HG02938 (cell line): Measurements from ENCODE around the gene PMEL.
"Not testable (repeated sequence)": the region's sequence is repeated elsewhere in the genome, so short reads cannot be mapped to it uniquely, and the experiment has no call there.

ENCODE experiments used
- ATAC-seq: cut with Tn5 transposase; IDR thresholded peaks from one replicate; pipeline ENCODE4 v1.9.1; 2021; ENCODE audit warnings: mild to moderate bottlenecking, moderate library complexity; ENCODE audit not compliant: unreplicated experiment

PMEL gene

DNA sequence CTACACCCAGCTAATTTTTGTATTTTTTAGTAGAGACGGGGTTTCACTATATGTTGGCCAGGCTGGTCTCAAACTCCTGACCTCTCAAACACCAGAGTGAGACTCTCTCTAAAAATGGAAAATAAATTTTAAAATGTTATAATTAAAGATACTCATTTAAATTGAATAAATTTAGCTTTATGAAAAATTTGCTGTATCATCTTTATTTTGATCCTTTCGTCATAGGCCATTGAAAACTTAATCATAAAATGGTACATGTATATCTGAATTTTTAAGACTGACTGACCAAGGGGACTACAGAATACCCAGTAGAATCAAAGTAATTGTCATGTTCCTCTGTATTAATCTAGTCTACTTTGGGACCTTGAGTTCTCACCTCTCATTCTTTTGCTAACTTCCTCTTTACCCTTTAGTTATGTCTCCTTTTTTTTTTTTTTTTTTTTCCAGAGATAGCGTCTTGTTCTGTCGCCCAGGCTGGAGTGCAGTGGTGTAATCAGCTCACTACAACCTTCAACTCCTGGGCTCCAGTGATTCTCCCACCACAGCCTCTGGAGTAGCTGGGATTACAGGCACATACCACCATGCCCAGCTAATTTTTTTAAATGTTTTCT, 17.5 kb upstream of the PMEL start:
- ATAC-seq = no peak

GRCh38 chr12:55982319-55982936, 16.6 kb upstream of the PMEL start:
- peak; percentile 79 for ATAC-seq

- not testable (repeated sequence) for ATAC-seq
Observed at GRCh38 chr12:55981882-55982281, 16.0 kb upstream of the PMEL start.

GRCh38 chr12:55979069-55979468, 13.2 kb upstream of the PMEL start:
- ATAC-seq = no peak

DNA sequence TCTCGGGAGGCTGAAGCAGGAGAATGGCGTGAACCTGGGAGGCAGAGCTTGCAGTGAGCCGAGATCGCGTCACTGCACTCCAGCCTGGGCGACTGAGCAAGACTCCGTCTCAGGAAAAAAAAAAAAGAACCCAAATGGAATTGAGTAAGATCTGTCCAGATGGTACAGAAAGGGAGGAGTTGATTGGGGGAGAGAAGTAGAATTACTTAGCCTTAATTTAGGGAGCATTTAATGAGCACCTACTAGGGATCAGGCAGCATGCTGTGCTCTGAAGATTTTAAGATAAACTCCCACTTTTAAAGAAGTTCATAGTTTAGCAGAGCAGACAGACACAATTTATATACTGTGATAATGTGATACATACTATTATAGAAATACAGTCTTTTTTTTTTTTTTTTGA, 12.6 kb upstream of the PMEL start:
- ATAC-seq = no peak

- peak; percentile 9 for ATAC-seq
Observed at GRCh38 chr12:55974308-55974730, 8.5 kb upstream of the PMEL start.

DNA sequence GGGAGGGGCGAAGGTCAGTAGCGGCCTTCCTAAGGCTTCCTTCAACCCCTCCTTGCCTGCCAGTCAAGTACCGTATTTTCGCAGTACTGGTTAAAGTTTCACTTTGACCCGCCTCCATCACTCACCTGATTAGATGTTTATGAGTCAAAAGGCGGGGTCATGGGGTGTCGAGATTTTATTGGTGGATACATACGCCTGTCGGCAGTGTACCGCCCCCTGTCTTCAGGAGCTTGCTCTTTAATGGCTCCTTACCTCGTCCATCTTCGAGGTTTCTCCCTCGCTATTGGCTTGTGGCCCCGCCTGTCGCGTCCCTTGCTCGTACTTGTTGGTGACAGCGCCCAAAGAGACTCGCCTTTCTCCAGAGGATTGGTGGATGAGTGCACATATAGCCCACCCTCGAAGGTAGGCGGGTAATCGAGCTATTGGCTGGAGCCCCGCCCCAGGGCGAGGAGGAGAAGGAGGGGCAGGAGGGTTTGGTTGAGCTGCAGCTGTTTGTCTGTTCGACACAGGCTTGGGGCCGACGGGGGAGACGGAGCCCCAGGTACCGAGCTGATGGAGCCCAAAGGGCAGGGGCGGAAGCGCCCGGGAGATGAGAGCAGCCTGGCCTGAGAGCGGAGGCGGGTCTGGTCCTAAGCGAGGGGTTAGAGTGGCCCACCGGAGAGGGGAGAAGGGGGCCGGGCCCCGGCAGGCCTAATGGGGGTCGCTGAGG, 7.9 kb upstream of the PMEL start, which contains the start of gene RAB5B:
Gene RAB5B, plus strand, starts transcription at position 480 of the 709 bp plus-strand sequence. CDS start 12,883 bp downstream, outside the sequence.
- peak; percentile 96 for ATAC-seq

DNA sequence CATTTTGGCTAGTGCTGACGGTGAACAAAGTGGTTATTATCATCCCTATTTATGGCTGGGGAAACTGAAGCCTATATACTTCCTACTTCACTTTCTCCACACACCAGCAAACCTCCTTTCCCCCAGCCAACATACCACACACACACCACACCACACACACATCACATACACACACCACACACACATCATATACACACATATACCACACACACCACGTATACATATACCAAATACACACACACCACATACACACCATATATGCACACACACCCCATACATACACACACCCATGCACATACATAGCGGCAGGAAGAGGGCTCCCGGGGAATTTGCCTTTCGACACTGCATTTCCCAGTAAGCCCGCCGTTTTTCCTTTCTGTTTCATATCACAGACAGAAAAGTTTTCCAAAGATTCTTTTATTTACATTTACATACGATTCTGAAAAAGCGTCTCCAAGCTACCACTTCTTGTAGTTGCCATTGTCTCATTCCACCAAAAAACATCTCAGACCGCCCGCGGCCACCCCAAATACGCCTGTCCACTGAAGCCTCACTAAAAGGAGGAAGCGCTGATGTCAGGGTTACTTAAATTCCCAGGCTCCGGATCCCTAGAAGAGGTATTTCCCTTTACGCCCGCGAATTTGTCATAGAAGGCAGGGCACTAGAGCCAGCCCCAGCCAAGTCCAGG, 7.2 kb upstream of the PMEL start:
- ATAC-seq = no peak

- no peak for ATAC-seq
Observed at GRCh38 chr12:55972456-55972855, 6.6 kb upstream of the PMEL start.

- no peak for ATAC-seq
Observed at GRCh38 chr12:55972042-55972441, 6.2 kb upstream of the PMEL start.

GRCh38 chr12:55970775-55971174, 4.9 kb upstream of the PMEL start:
- no peak for ATAC-seq

- no peak for ATAC-seq
Observed at GRCh38 chr12:55969356-55969755, 3.5 kb upstream of the PMEL start.

DNA sequence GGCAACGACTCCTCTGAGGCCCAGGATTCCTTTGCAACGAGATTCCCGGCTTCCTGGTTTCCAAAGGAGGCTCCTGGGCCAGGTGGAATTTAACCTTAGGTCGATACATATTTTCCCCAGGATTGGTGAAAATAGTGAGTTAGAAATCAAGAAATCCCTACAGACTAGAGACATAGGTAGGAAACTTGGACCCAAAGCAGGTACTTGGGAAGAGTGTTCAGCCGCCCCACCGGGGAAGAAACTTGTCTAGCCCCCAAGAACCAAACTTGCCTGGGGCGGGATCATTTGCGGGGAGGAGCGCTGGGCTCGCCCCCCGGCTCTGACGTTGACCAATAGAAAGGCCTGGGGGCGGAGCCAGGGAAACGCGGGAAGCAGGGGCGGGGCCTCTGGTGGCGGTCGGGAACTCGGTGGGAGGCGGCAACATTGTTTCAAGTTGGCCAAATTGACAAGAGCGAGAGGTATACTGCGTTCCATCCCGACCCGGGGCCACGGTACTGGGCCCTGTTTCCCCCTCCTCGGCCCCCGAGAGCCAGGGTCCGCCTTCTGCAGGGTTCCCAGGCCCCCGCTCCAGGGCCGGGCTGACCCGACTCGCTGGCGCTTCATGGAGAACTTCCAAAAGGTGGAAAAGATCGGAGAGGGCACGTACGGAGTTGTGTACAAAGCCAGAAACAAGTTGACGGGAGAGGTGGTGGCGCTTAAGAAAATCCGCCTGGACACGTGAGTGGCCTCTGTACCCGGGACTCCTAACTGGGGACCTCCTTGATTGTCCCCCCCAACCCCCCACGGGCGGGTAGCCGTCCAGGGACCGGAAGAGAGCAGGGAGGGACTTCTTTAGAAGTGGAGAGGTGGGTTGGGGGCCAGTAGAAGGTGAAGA, 803 bp upstream of the PMEL start, which contains the start of gene CDK2:
Gene CDK2, plus strand, starts transcription at position 423 of the 874 bp plus-strand sequence. Its CDS starts 179 bp downstream, at position 602.
- peak; percentile 94 for ATAC-seq

GRCh38 chr12:55965240-55965639, 602 bp downstream of the PMEL start:
- ATAC-seq = no peak

DNA sequence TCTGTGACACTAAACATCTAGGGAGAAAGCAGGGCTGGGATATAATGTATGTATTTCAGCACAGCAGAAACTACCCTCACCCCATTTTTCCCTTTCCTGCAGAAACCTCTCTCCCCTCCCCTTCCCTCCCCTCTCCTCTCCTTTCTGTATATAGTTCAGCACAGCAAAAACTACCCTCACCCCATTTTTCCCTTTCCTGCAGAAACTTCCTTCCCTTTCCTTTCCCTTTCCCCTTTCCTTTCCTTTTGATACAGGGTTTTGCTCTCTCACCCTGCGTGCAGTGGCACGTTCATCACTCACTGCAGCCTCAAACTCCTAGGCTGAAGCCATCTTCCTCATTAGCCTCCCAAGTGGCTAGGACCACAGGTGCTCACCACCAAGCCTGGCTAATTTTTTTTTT, 2.1 kb downstream of the PMEL start:
- ATAC-seq = no peak

GRCh38 chr12:55957106-55957859, 8.6 kb downstream of the PMEL start:
- no peak for ATAC-seq

DNA sequence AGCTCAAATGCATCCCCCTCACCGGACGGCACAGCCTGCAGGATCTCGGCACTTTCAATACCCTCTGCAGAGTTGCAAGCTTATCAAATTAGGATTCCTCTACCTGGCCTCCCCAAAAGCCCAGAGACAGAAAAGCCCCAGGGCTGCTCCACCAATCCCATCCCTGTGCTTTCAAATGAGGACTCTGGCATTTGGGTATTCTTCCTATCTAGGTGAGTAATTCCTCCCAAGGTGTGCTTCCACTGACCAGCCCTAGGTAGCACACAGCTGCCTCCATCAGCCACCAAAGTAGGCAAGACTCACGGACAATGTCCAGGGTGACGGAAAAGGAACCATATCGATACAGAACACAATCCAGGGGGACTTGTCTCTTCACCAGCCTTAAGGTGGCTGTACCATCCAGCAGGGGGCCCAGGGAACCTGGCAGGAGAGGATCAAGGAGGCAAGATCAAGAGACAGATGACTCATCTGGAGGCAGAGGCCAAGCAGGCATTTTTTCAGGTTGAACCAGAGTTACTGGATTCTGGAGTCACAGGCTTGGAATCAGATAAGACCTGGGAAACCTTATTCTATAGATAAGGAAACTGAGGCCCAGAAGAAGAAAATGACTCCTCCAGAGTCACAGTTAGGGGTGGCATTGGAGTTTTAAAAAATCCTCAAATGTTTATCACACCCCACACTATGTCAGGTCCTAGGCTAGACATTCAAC, 9.9 kb downstream of the PMEL start:
- no peak for ATAC-seq

- ATAC-seq = no peak
Observed at GRCh38 chr12:55955344-55955743, 10.5 kb downstream of the PMEL start.

DNA sequence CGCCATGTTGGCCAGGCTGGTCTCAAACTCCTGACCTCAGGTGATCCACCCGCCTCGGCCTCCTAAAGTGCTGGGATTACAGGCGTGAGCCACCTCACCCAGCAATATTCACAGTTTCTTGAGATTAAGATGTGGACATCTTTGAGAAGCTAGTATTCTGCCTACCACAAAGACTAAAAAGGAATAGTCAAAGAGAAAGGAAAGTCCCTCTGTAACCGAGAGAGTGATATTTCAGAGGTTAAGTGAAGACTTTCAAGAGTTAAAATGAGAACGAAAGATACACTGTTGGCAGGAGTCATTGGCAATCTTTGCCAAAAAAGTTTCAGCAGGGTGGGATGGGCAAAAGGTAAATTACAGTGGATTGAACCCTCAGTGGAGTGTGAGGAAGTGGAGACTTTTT, 19.3 kb downstream of the PMEL start:
- ATAC-seq = no peak
